Activated T-helper 1 cell treated with anti-CD3 and anti-CD28 coated beads, Interleukin-2, amount 50 U/mL, for 16 hours (primary cell): ENCODE measurements around the gene FSIP1.
A peak's percentile ranks its signal among the peaks of the same experiment; 100 is the strongest.
"Not testable (repeated sequence)": the region's sequence is repeated elsewhere in the genome, so short reads cannot be mapped to it uniquely, and the experiment has no call there.

Source experiments
- DNase-seq, 2 donors: peaks; one replicate each; pipeline ENCODE4 v3.0.0-alpha.2; 2020; ENCODE audit warnings: low read depth in 1 of 2, low spot score in 1 of 2

FSIP1 gene

GRCh38 chr15:39782441-39783138, at the start of gene FSIP1:
Gene FSIP1 (minus strand): TSS chr15:39782841. CDS start chr15:39776524, 6,317 bp downstream.
- peak; percentile 89 to 91 for DNase-seq

- no peak for DNase-seq
These were observed 47.5 kb upstream of the FSIP1 start for GRCh38 chr15:39830166-39830565.

- no peak for DNase-seq
These were observed 45.8 kb upstream of the FSIP1 start for GRCh38 chr15:39828374-39828931.

- DNase-seq = no peak
These were observed 44.3 kb upstream of the FSIP1 start for GRCh38 chr15:39826975-39827374.

GRCh38 chr15:39823634-39824033, 41.0 kb upstream of the FSIP1 start:
- DNase-seq = no peak

- no peak for DNase-seq
These were observed 37.5 kb upstream of the FSIP1 start for GRCh38 chr15:39820050-39820602.

GRCh38 chr15:39819533-39819932, 36.9 kb upstream of the FSIP1 start:
- DNase-seq = no peak

- DNase-seq = no peak
These were observed 35.3 kb upstream of the FSIP1 start for GRCh38 chr15:39817892-39818291.

- DNase-seq = no peak
These were observed 31.8 kb upstream of the FSIP1 start for GRCh38 chr15:39814489-39814888.

GRCh38 chr15:39812651-39813050, 30.0 kb upstream of the FSIP1 start:
- DNase-seq = not testable (repeated sequence)

- DNase-seq = no peak
These were observed 26.3 kb upstream of the FSIP1 start for GRCh38 chr15:39808909-39809308.

GRCh38 chr15:39807791-39808190, 25.1 kb upstream of the FSIP1 start:
- no peak for DNase-seq

- DNase-seq = no peak
These were observed 21.4 kb upstream of the FSIP1 start for GRCh38 chr15:39804026-39804425.

GRCh38 chr15:39803016-39803415, 20.4 kb upstream of the FSIP1 start:
- DNase-seq = no peak

- no peak for DNase-seq
These were observed 19.1 kb upstream of the FSIP1 start for GRCh38 chr15:39801641-39802309.

- no peak for DNase-seq
These were observed 16.9 kb upstream of the FSIP1 start for GRCh38 chr15:39799552-39800011.

GRCh38 chr15:39798382-39798781, 15.7 kb upstream of the FSIP1 start:
- no peak for DNase-seq

GRCh38 chr15:39797407-39797806, 14.8 kb upstream of the FSIP1 start:
- no peak for DNase-seq

- no peak for DNase-seq
These were observed 14.0 kb upstream of the FSIP1 start for GRCh38 chr15:39796601-39797000.

GRCh38 chr15:39795486-39795885, 12.8 kb upstream of the FSIP1 start:
- DNase-seq = no peak

- no peak for DNase-seq
These were observed 12.3 kb upstream of the FSIP1 start for GRCh38 chr15:39794954-39795353.

- no peak for DNase-seq
These were observed 11.3 kb upstream of the FSIP1 start for GRCh38 chr15:39793923-39794322.
